ENCODE measurements around the gene C2orf78. TPM values are rescaled to one million over a fixed set of nuclear protein-coding genes. Genes with fewer than 3 reads are reported as not detected.
"Not testable (repeated sequence)": the region's sequence is repeated elsewhere in the genome, so short reads cannot be mapped to it uniquely, and the experiment has no call there.

Gene C2orf78
- not detected in 2 replicates for total RNA-seq (2014; rRNA removed; shearing (Covaris generic))
- polyA plus RNA-seq (2015; cell fraction: cytosol; rRNA removed): 0.11 and 0.19 TPM in 2 replicates
- polyA plus RNA-seq (2015; cell fraction: nucleus; rRNA removed): 0.11 and 0.26 TPM in 2 replicates

- DNase-seq (ENCODE audit: low read depth): not testable (repeated sequence)
These were observed at the start of gene C2orf78 for GRCh38 chr2:73783883-73784282. Gene C2orf78 (plus strand): TSS chr2:73784183. CDS start chr2:73784310, 127 bp downstream.

- DNase-seq (ENCODE audit: low read depth): no peak
These were observed 47.6 kb upstream of the C2orf78 start for GRCh38 chr2:73736378-73736777.

- DNase-seq (ENCODE audit: low read depth): peak; percentile 98
These were observed 46.9 kb upstream of the C2orf78 start, which contains the start of gene TPRKB for GRCh38 chr2:73736855-73737779. Gene TPRKB (minus strand): TSS chr2:73737345. CDS start chr2:73734569, 2,776 bp downstream.

GRCh38 chr2:73739101-73739500 is 44.9 kb upstream of the C2orf78 start:
- DNase-seq (ENCODE audit: low read depth): no peak

- no peak for DNase-seq (ENCODE audit: low read depth)
These were observed 43.2 kb upstream of the C2orf78 start for GRCh38 chr2:73740767-73741166.

- no peak for DNase-seq (ENCODE audit: low read depth)
These were observed 37.7 kb upstream of the C2orf78 start for GRCh38 chr2:73746015-73746876.

- no peak for DNase-seq (ENCODE audit: low read depth)
These were observed 37.1 kb upstream of the C2orf78 start for GRCh38 chr2:73746877-73747208.

- no peak for DNase-seq (ENCODE audit: low read depth)
These were observed 34.7 kb upstream of the C2orf78 start for GRCh38 chr2:73749314-73749713.

- DNase-seq (ENCODE audit: low read depth): not testable (repeated sequence)
These were observed 29.7 kb upstream of the C2orf78 start for GRCh38 chr2:73754332-73754731.

GRCh38 chr2:73759285-73759764 is 24.7 kb upstream of the C2orf78 start:
- DNase-seq (ENCODE audit: low read depth): no peak

- no peak for DNase-seq (ENCODE audit: low read depth)
These were observed 24.1 kb upstream of the C2orf78 start for GRCh38 chr2:73759904-73760303.

- DNase-seq (ENCODE audit: low read depth): no peak
These were observed 21.4 kb upstream of the C2orf78 start for GRCh38 chr2:73762571-73762970.

- no peak for DNase-seq (ENCODE audit: low read depth)
These were observed 19.0 kb upstream of the C2orf78 start for GRCh38 chr2:73764945-73765344.

- no peak for DNase-seq (ENCODE audit: low read depth)
These were observed 17.6 kb upstream of the C2orf78 start for GRCh38 chr2:73766349-73766748.

GRCh38 chr2:73766994-73767393 is 17.0 kb upstream of the C2orf78 start:
- DNase-seq (ENCODE audit: low read depth): no peak

GRCh38 chr2:73770725-73771124 is 13.3 kb upstream of the C2orf78 start:
- DNase-seq (ENCODE audit: low read depth): no peak

GRCh38 chr2:73772819-73773218 is 11.2 kb upstream of the C2orf78 start:
- DNase-seq (ENCODE audit: low read depth): no peak

GRCh38 chr2:73776381-73776780 is 7.6 kb upstream of the C2orf78 start:
- no peak for DNase-seq (ENCODE audit: low read depth)

GRCh38 chr2:73776869-73777519 is 7.0 kb upstream of the C2orf78 start:
- DNase-seq (ENCODE audit: low read depth): peak; percentile 40

- not testable (repeated sequence) for DNase-seq (ENCODE audit: low read depth)
These were observed 5.0 kb upstream of the C2orf78 start for GRCh38 chr2:73778867-73779466.

All from HT1080 (cell line).